Right cardiac atrium (tissue), 5 donors: ENCODE data around the gene ZNF467. TPM values are rescaled to one million over a fixed set of nuclear protein-coding genes. Genes with fewer than 3 reads are reported as not detected.

Source experiments
- ATAC-seq, 2 donors: fragments of 200-7000 bp; cut with Tn5 transposase; one replicate each; pipeline versions ENCODE4 v1.8.0 to v1.9.1; 2020; ENCODE audit warnings: moderate library complexity in 2 of 2, mild to moderate bottlenecking in 1 of 2
- DNase-seq, 3 donors: peaks; one replicate each; pipeline ENCODE4 v3.0.0-alpha.2; 2020
- H3K27ac ChIP-seq: one replicate; pipeline ENCODE4 v1.5.1; 2013; ENCODE audit warnings: mild to moderate bottlenecking, low read length, control low read depth, moderate library complexity
- H3K27me3 ChIP-seq: one replicate; pipeline ENCODE4 v1.6.1; 2013; ENCODE audit not compliant: control insufficient read depth, insufficient read depth
- H3K4me1 ChIP-seq: one replicate; pipeline ENCODE4 v1.6.1; 2013; ENCODE audit warnings: low read length; ENCODE audit not compliant: control insufficient read depth, insufficient read depth
- H3K4me3 ChIP-seq: one replicate; pipeline ENCODE4 v1.5.1; 2013; ENCODE audit warnings: low read length, control low read depth
- H3K9me3 ChIP-seq: one replicate; pipeline ENCODE4 v1.6.1; 2013; ENCODE audit warnings: low read length; ENCODE audit not compliant: control insufficient read depth
- WGBS: extraction: QIAGEN DNeasy Blood & Tissue Kit; methylation state at CpG from one replicate; pipeline ENCODE4 v1.1.7; 2013; 5-methylcytosine and 5-hydroxymethylcytosine counted together
- intact Hi-C, 4 donors: fragments of 100-400 bp; cut with DNase I; formaldehyde crosslinking; loops; one replicate each; pipeline versions ENCODE4 v1.11.0 to v1.14.0; 2022 to 2023
- polyA plus RNA-seq: library from polyadenylated mRNA; stranded (reverse); fragments of 200-250 nt; gene quantifications from one replicate; pipeline ENCODE4 v1.2.3, GENCODE V29; 2013
- total RNA-seq, 4 donors: library from RNA; stranded (reverse); fragmentation: NEBNext Ultra II Directional; extraction: Animal tissue kit (Norgen Biotek cat#: 25700); gene quantifications; one replicate each; pipeline ENCODE4 v1.2.1, GENCODE V29; 2021
- donor health status: healthy with polysubstance abuse.
- donor health status: DM: no; HTN: yes; CAD: no.
- donor health status: DM: no; HTN: no; CAD: no.
- donor health status: DM: no; HTN: yes; CAD: no; lungs with severe emphysema.
- donor health status: DM: yes; HTN: yes; CAD: no.

ZNF467 gene
- total and polyA plus RNA-seq, 5 donors: 6.6 to 15.6 (median 10.8) TPM

DNA sequence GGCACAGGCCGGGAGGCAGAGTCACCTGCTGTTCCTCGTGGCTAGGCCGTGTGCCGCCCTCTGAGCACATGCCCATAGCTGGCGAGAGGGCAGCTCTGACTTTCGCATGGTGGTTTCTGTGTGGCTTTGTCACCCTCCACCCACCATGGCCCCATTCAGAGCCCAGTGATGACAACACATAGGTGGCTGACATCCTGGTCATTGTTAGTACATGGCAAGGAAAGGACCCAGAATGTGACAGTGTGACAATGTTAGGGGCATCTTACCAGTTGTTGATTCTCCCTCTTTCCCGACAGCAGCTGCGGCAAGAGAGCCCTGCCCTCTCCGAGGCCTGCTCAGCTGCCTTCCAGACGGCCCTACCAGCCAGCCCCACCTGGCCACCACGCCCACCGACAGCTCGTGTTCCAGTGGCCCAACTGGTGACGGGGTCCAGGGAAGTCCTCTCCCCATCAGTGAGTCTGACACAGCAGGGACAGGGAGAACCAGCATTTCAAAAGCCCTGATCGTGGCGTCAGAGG is 52.2 kb downstream of the ZNF467 start:
- Histone ChIP-seq H3K9me3 (no peaks in the 10 kb centered on the region), H3K27me3 (no peaks in the 10 kb centered on the region), H3K4me1 (peaks cover 2% of the 10 kb centered on the region), H3K27ac (peak overlapping the region; percentile 66), H3K4me3 (no peak overlapping the region)
- ATAC-seq (no peak), DNase-seq (peak in 1 of 3 donors; percentile 55)
- intact Hi-C loops: no loop called here
- WGBS: 90% methylated on average over 16 of the region's 16 CpGs

DNA sequence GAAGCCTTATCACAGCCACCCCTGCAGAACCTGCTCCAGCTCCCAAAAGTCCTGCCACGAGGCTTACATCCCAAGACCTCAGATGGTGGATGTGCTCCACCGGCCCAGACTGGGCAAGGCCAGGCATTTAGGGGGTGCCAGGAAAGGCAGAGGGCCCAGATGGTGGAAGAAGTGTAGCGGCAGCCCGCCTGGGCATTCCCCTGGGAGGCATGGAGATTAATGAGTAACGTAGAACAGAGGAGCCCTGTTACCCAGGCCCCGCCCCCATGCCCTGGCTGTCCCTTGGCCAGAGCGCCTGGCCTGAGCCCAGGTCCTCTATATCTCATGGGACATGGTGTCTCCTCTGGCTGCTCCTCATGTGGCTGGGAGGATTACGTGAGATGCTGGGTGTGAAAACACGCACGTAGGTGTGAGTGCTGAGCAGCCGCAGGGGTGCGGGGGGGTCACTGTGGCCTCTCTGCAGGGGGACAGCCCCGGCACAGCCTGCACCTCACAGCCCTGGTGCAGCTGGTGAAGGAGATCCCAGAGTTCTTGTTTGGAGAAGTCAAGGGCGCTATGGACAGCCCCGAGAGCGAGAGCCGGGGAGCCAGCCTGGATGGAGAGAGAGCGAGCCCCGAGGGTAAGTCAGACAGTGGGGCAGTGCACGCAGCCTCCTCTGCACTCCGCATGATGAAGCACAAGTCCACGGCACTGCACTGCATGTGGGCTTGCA is 52.9 kb downstream of the ZNF467 start:
- 51% methylated on average over 22 of the region's 22 CpGs for whole genome bisulfite sequencing
- intact Hi-C loops: no loop called here
- peaks cover 2% of the 10 kb centered on the region for H3K4me1 ChIP-seq
- no peaks in the 10 kb centered on the region for H3K27me3 ChIP-seq
- peak overlapping the region; percentile 91 for H3K27ac ChIP-seq
- DNase-seq (peak; percentile 88 to 95 (median 94)), ATAC-seq (peak; percentile 80 to 86)
- no peaks in the 10 kb centered on the region for H3K9me3 ChIP-seq
- H3K4me3 ChIP-seq: no peak overlapping the region

DNA sequence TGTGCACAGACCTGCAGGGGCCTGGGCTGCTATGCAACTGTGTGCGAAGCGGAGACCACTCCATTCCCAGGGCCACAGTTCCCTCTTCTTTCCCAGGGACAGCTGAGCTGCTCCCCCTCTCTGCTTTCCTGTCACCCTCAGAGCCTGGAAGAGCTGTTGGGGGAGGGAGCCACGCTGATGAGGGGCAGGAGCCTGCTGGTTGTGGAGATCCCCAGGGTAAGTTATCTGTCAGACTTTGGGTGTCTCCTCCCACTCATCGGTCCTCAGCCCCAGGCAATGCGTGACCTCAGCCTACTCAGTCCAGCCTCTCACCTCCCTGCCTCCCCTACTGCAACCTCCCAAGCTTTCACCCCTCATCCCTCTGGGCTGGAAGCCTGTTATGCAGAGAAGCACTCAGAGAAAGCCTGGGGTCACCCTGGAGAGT is 53.5 kb downstream of the ZNF467 start:
- Histone ChIP-seq H3K4me3 (no peak overlapping the region), H3K27me3 (no peaks in the 10 kb centered on the region), H3K4me1 (peaks cover 2% of the 10 kb centered on the region), H3K27ac (peak overlapping the region; percentile 91), H3K9me3 (no peaks in the 10 kb centered on the region)
- DNase-seq: peak in 1 of 3 donors; percentile 48
- ATAC-seq: peak; percentile 1 to 18
- intact Hi-C loops: no loop called here
- 53% methylated on average over 5 of the region's 5 CpGs for WGBS

DNA sequence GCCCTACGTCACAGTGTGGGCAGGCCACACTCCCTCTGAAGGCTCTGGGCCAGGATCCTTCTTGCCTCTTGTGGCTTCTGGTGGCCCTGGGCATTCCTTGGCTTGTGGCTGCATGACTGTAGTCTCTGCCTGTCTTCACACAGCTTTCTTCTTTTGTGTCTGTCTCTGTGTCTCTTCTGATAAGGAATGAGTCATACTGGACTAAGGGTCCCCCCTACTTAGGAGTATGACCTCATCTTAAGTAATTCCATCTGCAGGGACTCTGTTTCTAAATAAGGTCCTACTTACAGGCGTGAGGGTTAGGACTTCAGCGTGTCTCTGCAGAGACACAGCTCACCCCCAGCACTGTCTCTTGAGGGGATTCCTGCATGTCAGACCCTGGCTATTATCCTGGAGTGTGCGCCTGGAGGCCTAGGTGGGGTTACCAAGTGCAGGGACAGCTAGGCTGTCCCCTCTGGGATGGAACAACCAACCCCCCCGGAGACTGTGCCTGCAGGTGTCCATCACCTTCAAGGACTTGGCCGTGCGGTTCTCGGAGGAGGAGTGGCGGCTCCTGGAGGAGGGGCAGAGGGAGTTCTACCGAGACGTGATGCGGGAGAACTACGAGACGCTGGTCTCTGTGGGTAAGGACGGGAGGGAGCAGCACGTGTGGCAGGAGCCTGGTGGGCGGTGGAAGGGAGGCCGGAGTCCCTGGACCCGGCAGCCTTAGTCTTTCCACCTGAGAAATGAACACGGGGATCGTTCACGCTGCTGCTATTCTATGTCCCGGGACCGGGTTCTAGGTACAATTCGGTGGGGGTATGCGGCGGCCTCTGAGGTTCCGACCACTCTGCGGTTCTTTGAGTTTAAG is 54.1 kb downstream of the ZNF467 start:
- Histone ChIP-seq H3K4me1 (peaks cover 2% of the 10 kb centered on the region), H3K9me3 (no peaks in the 10 kb centered on the region), H3K27me3 (no peaks in the 10 kb centered on the region), H3K4me3 (no peak overlapping the region), H3K27ac (peak overlapping the region; percentile 91)
- 87% methylated on average over 29 of the region's 29 CpGs for WGBS
- intact Hi-C loops: no loop called here
- no peak for ATAC-seq
- DNase-seq: peak in 2 of 3 donors; percentile 46 to 54

DNA sequence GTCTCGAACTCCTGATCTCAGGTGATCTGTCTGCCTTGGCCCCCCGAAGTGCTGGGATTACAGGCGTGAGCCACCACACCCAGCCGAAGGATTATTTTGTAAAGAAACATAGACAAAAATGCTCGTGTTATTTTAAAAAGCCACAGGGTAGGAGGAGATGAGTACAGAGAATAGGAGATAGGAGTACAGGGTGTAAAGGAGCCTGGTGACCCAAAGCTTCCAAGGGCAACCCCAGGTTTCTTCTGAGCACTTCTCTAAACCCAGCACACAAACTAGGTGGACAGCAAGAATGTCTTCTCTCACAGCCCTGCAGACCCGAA is 54.7 kb downstream of the ZNF467 start:
- no peaks in the 10 kb centered on the region for H3K9me3 ChIP-seq
- H3K27me3 ChIP-seq: no peaks in the 10 kb centered on the region
- ATAC-seq (no peak), DNase-seq (peak in 1 of 3 donors; percentile 27)
- peak overlapping the region; percentile 46 for H3K27ac ChIP-seq
- 95% methylated on average over 6 of the region's 6 CpGs for WGBS
- intact Hi-C loops: no loop called here
- no peak overlapping the region for H3K4me3 ChIP-seq
- H3K4me1 ChIP-seq: peaks cover 5% of the 10 kb centered on the region

GRCh38 chr7:149717481-149717880 is 55.9 kb downstream of the ZNF467 start:
- WGBS: 51% methylated on average over 5 of the region's 5 CpGs
- H3K9me3 ChIP-seq: no peaks in the 10 kb centered on the region
- no peaks in the 10 kb centered on the region for H3K27me3 ChIP-seq
- no peak overlapping the region for H3K4me3 ChIP-seq
- DNase-seq (peak in 2 of 3 donors; percentile 79 to 80), ATAC-seq (peak; percentile 7 to 23)
- intact Hi-C loops: no loop called here
- H3K4me1 ChIP-seq: peaks cover 5% of the 10 kb centered on the region
- peak overlapping the region; percentile 73 for H3K27ac ChIP-seq

GRCh38 chr7:149716932-149717307 is 56.5 kb downstream of the ZNF467 start:
- WGBS: 75% methylated on average over 4 of the region's 4 CpGs
- no peak for ATAC-seq
- intact Hi-C loops: no loop called here
- peaks cover 5% of the 10 kb centered on the region for H3K4me1 ChIP-seq
- no peaks in the 10 kb centered on the region for H3K9me3 ChIP-seq
- no peak for DNase-seq
- no peak overlapping the region for H3K4me3 ChIP-seq
- H3K27me3 ChIP-seq: no peaks in the 10 kb centered on the region
- H3K27ac ChIP-seq: peak overlapping the region; percentile 73

GRCh38 chr7:149716007-149716931 is 57.1 kb downstream of the ZNF467 start:
- H3K4me1 ChIP-seq: peaks cover 5% of the 10 kb centered on the region
- H3K27me3 ChIP-seq: no peaks in the 10 kb centered on the region
- peak overlapping the region; percentile 85 for H3K27ac ChIP-seq
- DNase-seq: peak in 1 of 3 donors; percentile 34
- intact Hi-C loops: no loop called here
- H3K9me3 ChIP-seq: no peaks in the 10 kb centered on the region
- no peak for ATAC-seq
- WGBS: 50% methylated on average over 11 of the region's 11 CpGs
- peak overlapping the region; percentile 88 for H3K4me3 ChIP-seq

- H3K4me1 ChIP-seq: peaks cover 5% of the 10 kb centered on the region
- intact Hi-C loops: no loop called here
Observed at GRCh38 chr7:149715476-149715875, 57.9 kb downstream of the ZNF467 start.

DNA sequence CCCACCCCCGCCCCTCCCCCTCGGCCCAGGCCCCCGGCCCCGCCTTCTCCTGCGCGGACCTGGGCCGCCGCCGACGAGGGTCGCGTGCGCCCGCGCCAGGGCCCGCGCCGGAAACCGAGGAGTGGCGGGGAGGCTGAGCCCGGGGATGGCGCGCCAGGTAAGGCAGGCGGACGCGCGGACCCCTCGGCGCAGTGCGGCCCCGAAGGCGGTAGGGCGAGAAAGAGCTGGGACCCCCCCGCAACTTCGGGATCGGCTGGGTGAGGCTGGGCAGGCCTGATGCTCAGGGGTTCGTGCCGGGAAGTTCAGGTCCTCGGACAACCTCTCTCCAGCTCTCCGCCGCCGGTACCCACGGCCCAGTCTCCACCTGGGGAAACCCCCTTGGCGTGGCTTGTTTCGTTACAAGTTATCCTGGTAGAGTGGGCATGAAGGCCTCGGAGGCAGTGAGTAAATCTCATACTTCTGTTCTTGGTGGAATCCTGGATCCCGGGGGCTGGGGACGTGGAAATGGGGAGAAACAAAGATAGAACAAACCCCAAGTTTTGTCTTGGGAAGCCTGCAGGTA is 58.4 kb downstream of the ZNF467 start:
- Histone ChIP-seq H3K27ac (peak overlapping the region; percentile 85), H3K9me3 (no peaks in the 10 kb centered on the region), H3K4me1 (peaks cover 3% of the 10 kb centered on the region), H3K4me3 (peak overlapping the region; percentile 88), H3K27me3 (no peaks in the 10 kb centered on the region)
- intact Hi-C loops: no loop called here
- no peak for DNase-seq
- ATAC-seq: no peak
- WGBS: under 1% methylated on average over 48 of the region's 48 CpGs

More at GRCh38 chr7:149715476-149715875, 57.9 kb downstream of the ZNF467 start:
- 49% methylated on average over 8 of the region's 8 CpGs for WGBS
- ATAC-seq: no peak
- H3K27me3 ChIP-seq: no peaks in the 10 kb centered on the region
- peak in 1 of 3 donors; percentile 49 for DNase-seq
- H3K27ac ChIP-seq: peak overlapping the region; percentile 85
- no peaks in the 10 kb centered on the region for H3K9me3 ChIP-seq
- peak overlapping the region; percentile 88 for H3K4me3 ChIP-seq
